ENCODE data around the gene TDRD6. TPM values are rescaled to one million over a fixed set of nuclear protein-coding genes. Genes with fewer than 3 reads are reported as not detected.

The TDRD6 gene
- total RNA-seq, 2 experiments from 2014 or later, result not detected

GRCh38 chr6:46751658-46752057 is 64.0 kb downstream of the TDRD6 start:
- intact Hi-C loops (cut with micrococcal nuclease), result no loop called here
- H3K27ac Mint-ChIP-seq, result no peak overlapping the region
- H3K4me3 Mint-ChIP-seq, result no peak overlapping the region
- H3K27me3 Mint-ChIP-seq (ENCODE audit: low read depth), result peaks cover 6% of the 10 kb centered on the region
- H3K9me3 Mint-ChIP-seq, result no peaks in the 10 kb centered on the region
- no peaks in the 10 kb centered on the region for H3K4me1 Mint-ChIP-seq (ENCODE audit: low read depth)
- no peaks in the 10 kb centered on the region for H3K36me3 Mint-ChIP-seq (ENCODE audit: low read depth)
- no peak for DNase-seq
- CTCF ChIA-PET, result interaction anchor here (0.7 kb wide), 1 partner anchor 56 kb away, joined by 3 read pairs; no protein-coding TSS in a partner anchor

Other genes with a start within 250 kb of the TDRD6 start
- under 1 TPM; 0.37 to 0.43 TPM for gene RCAN2, start 196.4 kb upstream of the TDRD6 start, total RNA-seq
- not detected for gene CYP39A1, start 35.1 kb upstream of the TDRD6 start, total RNA-seq
- gene SLC25A27, start 34.9 kb upstream of the TDRD6 start, total RNA-seq, result 1 to 10 TPM; 1.6 to 2.0 TPM
- not detected for gene PLA2G7, start 47.5 kb downstream of the TDRD6 start, total RNA-seq
- gene ANKRD66, start 59.0 kb downstream of the TDRD6 start, total RNA-seq, result not detected
- gene MEP1A, start 105.5 kb downstream of the TDRD6 start, total RNA-seq, result not detected
- not detected for gene ADGRF5, start 234.1 kb downstream of the TDRD6 start, total RNA-seq